ENCODE results near the gene RXRG.

- TF ChIP-seq POLR2AphosphoS5 (IDR thresholded peaks at IDR 0.05; ENCODE audit: borderline replicate concordance, low read depth, low read length) (no peak), EZH2 (IDR thresholded peaks at IDR 0.05) (no peak)
Observed at GRCh38 chr1:165364568-165365133, 80.3 kb downstream of the RXRG start.

All from SK-N-MC (cell line).